Kidney (tissue), 14 donors: ENCODE results near the gene RARA. TPM values are rescaled to one million over a fixed set of nuclear protein-coding genes. Genes with fewer than 3 reads are reported as not detected.
"Not testable (repeated sequence)": the region's sequence is repeated elsewhere in the genome, so short reads cannot be mapped to it uniquely, and the experiment has no call there.

ENCODE experiments used
- DNase-seq, 5 donors: peaks; one replicate each; pipeline ENCODE4 v3.0.0-alpha.2; 2013 to 2020
- FAIRE-seq: peaks from 2 replicates; lab custom pipeline; 2012; peaks lifted over from hg19 to GRCh38; lab: Jason Lieb, UNC
- H3K27ac ChIP-seq, 2 donors: one replicate each; pipeline ENCODE4 v1.7.0; 2013; ENCODE audit warnings: low read depth in 2 of 2, low read length in 2 of 2, inconsistent platforms in 1 of 2
- H3K27me3 ChIP-seq: one replicate; pipeline ENCODE4 v1.7.1; 2013; ENCODE audit warnings: low read length, inconsistent platforms; ENCODE audit not compliant: control insufficient read depth, insufficient read depth
- H3K36me3 ChIP-seq, 3 donors: one replicate each; pipeline versions ENCODE4 v1.7.0 to v1.7.1; 2013; ENCODE audit warnings: low read length in 3 of 3, control low read depth in 1 of 3, inconsistent platforms in 1 of 3; ENCODE audit not compliant: insufficient read depth in 3 of 3, control insufficient read depth in 2 of 3
- H3K4me1 ChIP-seq, 3 donors: one replicate each; pipeline versions ENCODE4 v1.7.0 to v1.7.1; 2013; ENCODE audit warnings: low read length in 3 of 3, inconsistent platforms in 1 of 3, low read depth in 1 of 3; ENCODE audit not compliant: control insufficient read depth in 2 of 3, insufficient read depth in 2 of 3
- H3K4me3 ChIP-seq, 3 donors: one replicate each; pipeline versions ENCODE4 v1.7.0 to v1.8.1; 2013; ENCODE audit warnings: low read length in 3 of 3, control low read depth in 1 of 3, inconsistent platforms in 1 of 3
- H3K9ac ChIP-seq, 3 donors: one replicate each; pipeline versions ENCODE4 v1.7.0 to v1.7.1; 2013; ENCODE audit warnings: low read length in 3 of 3, control low read depth in 1 of 3, inconsistent platforms in 1 of 3
- H3K9me3 ChIP-seq, 3 donors: one replicate each; pipeline versions ENCODE4 v1.7.0 to v1.7.1; 2013; ENCODE audit warnings: low read length in 3 of 3, control low read depth in 1 of 3, inconsistent platforms in 1 of 3; ENCODE audit not compliant: control insufficient read depth in 2 of 3, insufficient read depth in 1 of 3
- CTCF ChIP-seq: IDR thresholded peaks from 3 replicates; pipeline ENCODE4 v1.5.1; 2012; ENCODE audit warnings: mild to moderate bottlenecking, moderate library complexity, borderline replicate concordance; ENCODE audit not compliant: insufficient read depth; ENCODE audit errors: extremely low read depth
- intact Hi-C: fragments of 100-400 bp; cut with DNase I; formaldehyde crosslinking; loops from one replicate; pipeline ENCODE4 v1.11.1; 2022
- polyA plus RNA-seq: library from polyadenylated mRNA; stranded (reverse); fragments of 350-450 nt; fragmentation: Illumina TruSeq; extraction: RNeasy Lipid Tissue Mini Kit (QIAGEN cat#74804); gene quantifications from one replicate; pipeline ENCODE4 v1.2.3, GENCODE V29; 2014; ENCODE audit warnings: low read depth, low replicate concordance; ENCODE audit not compliant: insufficient read depth
- total RNA-seq: library from RNA; stranded (reverse); fragmentation: NEBNext Ultra II Directional; extraction: Animal tissue kit (Norgen Biotek cat#: 25700); gene quantifications from one replicate; pipeline ENCODE4 v1.2.1, GENCODE V29; 2021
- donor health status: control.
- donor health status: control.
- donor health status: control.
- donor health status: control.
- donor health status: control.
- donor health status: DM: yes; HTN: yes; CAD: no.
- donor health status: Normal renal cell carcinoma (clear cell type).

Gene RARA
- total and polyA plus RNA-seq, 2 donors from 2014 or later = 22.5 to 45.7 TPM

GRCh38 chr17:40371261-40371929 lies 62.4 kb downstream of the RARA start:
- Histone ChIP-seq H3K27me3 (no peaks in the 10 kb centered on the region), H3K4me3 (no peak overlapping the region), H3K27ac (no peak overlapping the region), H3K9ac (no peak overlapping the region), H3K4me1 (no peaks in the 10 kb centered on the region), H3K9me3 (no peaks in the 10 kb centered on the region), H3K36me3 (no peaks in the 10 kb centered on the region)
- TF ChIP-seq CTCF = no peak
- DNase-seq (no peak), FAIRE-seq (no peak)
- intact Hi-C loops = no loop called here

- Histone ChIP-seq H3K4me3 (no peak overlapping the region), H3K27me3 (no peaks in the 10 kb centered on the region), H3K36me3 (no peaks in the 10 kb centered on the region), H3K9ac (no peak overlapping the region), H3K9me3 (no peaks in the 10 kb centered on the region), H3K4me1 (no peaks in the 10 kb centered on the region), H3K27ac (no peak overlapping the region)
- TF ChIP-seq CTCF = no peak
- intact Hi-C loops = no loop called here
- FAIRE-seq (no peak), DNase-seq (no peak)
Observed at GRCh38 chr17:40372031-40372430, 63.1 kb downstream of the RARA start.

- H3K36me3 ChIP-seq, FAIRE-seq, H3K9me3 ChIP-seq, H3K27me3 ChIP-seq, DNase-seq, H3K27ac ChIP-seq, intact Hi-C loops, H3K4me3 ChIP-seq, H3K9ac ChIP-seq, H3K4me1 ChIP-seq: not testable (repeated sequence)
Observed at GRCh38 chr17:40372644-40373043, 63.7 kb downstream of the RARA start.

- no peaks in the 10 kb centered on the region for H3K27me3 ChIP-seq
- TF ChIP-seq CTCF = no peak
- FAIRE-seq = no peak
- DNase-seq = no peak
- no peaks in the 10 kb centered on the region for H3K4me1 ChIP-seq
- no peak overlapping the region for H3K9ac ChIP-seq
- no peaks in the 10 kb centered on the region for H3K36me3 ChIP-seq
- no peak overlapping the region for H3K4me3 ChIP-seq
- H3K9me3 ChIP-seq = no peaks in the 10 kb centered on the region
- intact Hi-C loops = no loop called here
- no peak overlapping the region for H3K27ac ChIP-seq
Observed at GRCh38 chr17:40373324-40373723, 64.3 kb downstream of the RARA start.
